Measurements from ENCODE around the gene MED10. TPM values are rescaled to one million over a fixed set of nuclear protein-coding genes. Genes with fewer than 3 reads are reported as not detected.

The MED10 gene
- total and polyA plus RNA-seq, 9 of the 15 experiments (the other 6 are each of a cell fraction or from before 2014, with no cell fraction given): 23.8 to 83.4 (median 58.8) TPM

DNA sequence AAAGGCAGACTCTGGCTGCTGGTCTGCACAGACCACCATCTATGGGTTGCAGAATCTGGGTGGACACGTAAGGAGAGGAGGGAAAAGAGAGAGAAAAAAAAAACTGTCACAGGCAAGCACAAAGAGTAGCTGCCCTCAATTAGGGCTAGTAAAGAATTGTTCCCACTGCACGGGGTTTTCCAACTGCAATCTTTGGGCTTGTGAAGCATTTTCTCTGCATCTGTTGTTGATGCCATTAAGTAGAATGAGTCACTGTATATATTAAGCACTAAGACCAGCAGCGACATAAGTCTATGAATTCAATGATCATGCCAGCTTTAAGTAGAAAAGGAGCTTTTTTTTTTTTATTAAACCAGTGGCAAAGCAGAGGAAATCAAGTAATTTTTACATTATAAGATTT is 40.2 kb downstream of the MED10 start:
- Histone ChIP-seq H3K27me3 (ENCODE audit: control insufficient read depth in 2 of 2, insufficient read depth in 2 of 2, low read length in 2 of 2) (peaks cover 0 to 45% of the 10 kb centered on the region in 2 experiments; a peak in 4 of 5 replicates), H4K20me1 (replicated peaks; ENCODE audit: control insufficient read depth, insufficient read depth, low read length) (peaks cover 5% of the 10 kb centered on the region), H2AFZ (ENCODE audit: low read depth, low read length) (no peak overlapping the region), H3K4me3 (no peak overlapping the region), H3K79me2 (ENCODE audit: control insufficient read depth, insufficient read depth, low read length) (no peaks in the 10 kb centered on the region), H3K27ac (ENCODE audit: extremely low read depth, low read depth, low read length) (no peak overlapping the region), H3K36me3 (ENCODE audit: control insufficient read depth, insufficient read depth, low read length) (no peaks in the 10 kb centered on the region), H3K9ac (ENCODE audit: insufficient read depth in 1 of 2, low read depth in 2 of 2, low read length in 2 of 2) (no peak overlapping the region), H3K9me1 (ENCODE audit: control insufficient read depth, insufficient read depth, low read length) (no peaks in the 10 kb centered on the region), H3K4me2 (ENCODE audit: insufficient read depth, low read length) (no peak overlapping the region), H3K9me3 (replicated peaks; ENCODE audit: control insufficient read depth, insufficient read depth, low read depth, low read length) (no peaks in the 10 kb centered on the region), H3K4me1 (replicated peaks in 1 of 2; ENCODE audit: control insufficient read depth in 2 of 2, insufficient read depth in 2 of 2, low read length in 2 of 2) (no peaks in the 10 kb centered on the region)
- ChIA-PET POLR2A (no interaction called here), CTCF (ENCODE audit: low intra/inter-chr PET ratio) (no interaction called here)
- WGBS (ENCODE audit: insufficient coverage, low coverage, missing lambda C conversion rate): 0% methylated on average over 3 of the region's 3 CpGs
- intact Hi-C loops (cut with micrococcal nuclease) (no loop called here), in situ Hi-C loops (cut with MboI) (no loop called here)
- DNase-seq (ENCODE audit: extremely low read depth in 1 of 4, low spot score in 3 of 4) (no peak), FAIRE-seq (no peak), ATAC-seq (no peak)
- BruUV-seq (replicated peaks): no TSS peak
- TF ChIP-seq TAF7 (tag; IDR thresholded peaks at IDR 0.05) (no peak), TBP (optimal IDR thresholded peaks at IDR 0.05; ENCODE audit: low read depth, low read length) (no peak), BRD9 (IDR thresholded peaks at IDR 0.05; ENCODE audit: low read depth, partially characterized antibody) (no peak), FIP1L1 (IDR thresholded peaks at IDR 0.05; ENCODE audit: low read depth, low read length, poor library complexity, severe bottlenecking) (no peak), CBX2 (IDR thresholded peaks at IDR 0.05; ENCODE audit: insufficient read depth, low read length, poor library complexity, severe bottlenecking) (no peak), HNRNPL (IDR thresholded peaks at IDR 0.05; ENCODE audit: low read depth, low read length) (no peak), DIDO1 (tag; IDR thresholded peaks at IDR 0.05; ENCODE audit: low read depth) (no peak), ZNF780A (CRISPR knock-in tag; IDR thresholded peaks at IDR 0.05) (no peak), ZNF507 (tag; conservative IDR thresholded peaks at IDR 0.05) (no peak), TBL1XR1 (IDR thresholded peaks at IDR 0.05; ENCODE audit: low read length in 2 of 2) (no peak), POLR2G (IDR thresholded peaks at IDR 0.05; ENCODE audit: low read depth, low read length) (no peak), NCOA4 (IDR thresholded peaks at IDR 0.05; ENCODE audit: partially characterized antibody) (no peak), MECOM (CRISPR knock-in tag; IDR thresholded peaks at IDR 0.05) (no peak)
- TF ChIP-seq, protein P1, sequence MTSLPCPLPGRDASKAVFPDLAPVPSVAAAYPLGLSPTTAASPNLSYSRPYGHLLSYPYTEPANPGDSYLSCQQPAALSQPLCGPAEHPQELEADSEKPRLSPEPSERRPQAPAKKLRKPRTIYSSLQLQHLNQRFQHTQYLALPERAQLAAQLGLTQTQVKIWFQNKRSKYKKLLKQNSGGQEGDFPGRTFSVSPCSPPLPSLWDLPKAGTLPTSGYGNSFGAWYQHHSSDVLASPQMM (CRISPR knock-in tag; IDR thresholded peaks at IDR 0.05): no peak
- TF ChIP-seq, protein P2, sequence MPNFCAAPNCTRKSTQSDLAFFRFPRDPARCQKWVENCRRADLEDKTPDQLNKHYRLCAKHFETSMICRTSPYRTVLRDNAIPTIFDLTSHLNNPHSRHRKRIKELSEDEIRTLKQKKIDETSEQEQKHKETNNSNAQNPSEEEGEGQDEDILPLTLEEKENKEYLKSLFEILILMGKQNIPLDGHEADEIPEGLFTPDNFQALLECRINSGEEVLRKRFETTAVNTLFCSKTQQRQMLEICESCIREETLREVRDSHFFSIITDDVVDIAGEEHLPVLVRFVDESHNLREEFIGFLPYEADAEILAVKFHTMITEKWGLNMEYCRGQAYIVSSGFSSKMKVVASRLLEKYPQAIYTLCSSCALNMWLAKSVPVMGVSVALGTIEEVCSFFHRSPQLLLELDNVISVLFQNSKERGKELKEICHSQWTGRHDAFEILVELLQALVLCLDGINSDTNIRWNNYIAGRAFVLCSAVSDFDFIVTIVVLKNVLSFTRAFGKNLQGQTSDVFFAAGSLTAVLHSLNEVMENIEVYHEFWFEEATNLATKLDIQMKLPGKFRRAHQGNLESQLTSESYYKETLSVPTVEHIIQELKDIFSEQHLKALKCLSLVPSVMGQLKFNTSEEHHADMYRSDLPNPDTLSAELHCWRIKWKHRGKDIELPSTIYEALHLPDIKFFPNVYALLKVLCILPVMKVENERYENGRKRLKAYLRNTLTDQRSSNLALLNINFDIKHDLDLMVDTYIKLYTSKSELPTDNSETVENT (CRISPR knock-in tag; IDR thresholded peaks at IDR 0.05): no peak

All from K562 (cell line).